Amniotic stem cell (primary cell): ENCODE measurements around the gene PNMT.
"Not testable (repeated sequence)": the region's sequence is repeated elsewhere in the genome, so short reads cannot be mapped to it uniquely, and the experiment has no call there.

Source experiments
- DNase-seq: peaks from one replicate; lab custom pipeline; 2025; lab: John Stamatoyannopoulos, UW

The PNMT gene

DNA sequence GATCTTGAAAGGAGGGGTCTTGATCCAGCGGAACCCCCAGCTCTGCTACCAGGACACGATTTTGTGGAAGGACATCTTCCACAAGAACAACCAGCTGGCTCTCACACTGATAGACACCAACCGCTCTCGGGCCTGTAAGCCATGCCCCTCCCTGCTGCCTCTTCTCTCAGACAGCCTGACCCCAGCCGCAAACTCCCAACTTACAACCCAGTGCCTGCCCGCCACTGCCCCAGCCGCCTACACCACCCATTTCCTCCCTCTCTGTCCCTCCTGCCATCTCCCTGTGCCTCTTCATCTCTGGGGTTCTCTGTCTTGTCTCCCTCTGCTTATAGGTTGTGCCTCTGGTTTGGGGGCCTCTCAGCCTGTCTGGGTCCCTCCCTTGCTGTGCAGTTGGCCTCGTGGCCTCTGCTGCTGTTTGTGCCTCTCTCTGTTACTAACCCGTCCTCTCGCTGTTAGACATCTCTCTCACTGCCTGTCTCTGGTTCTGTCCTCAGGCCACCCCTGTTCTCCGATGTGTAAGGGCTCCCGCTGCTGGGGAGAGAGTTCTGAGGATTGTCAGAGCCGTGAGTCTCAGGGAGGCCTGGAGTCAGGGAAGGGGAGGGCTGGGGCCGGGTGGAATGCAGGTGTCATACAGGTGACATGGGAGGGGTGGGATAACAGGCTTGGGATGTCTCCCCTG lies 41.2 kb downstream of the PNMT start:
- no peak for DNase-seq

DNA sequence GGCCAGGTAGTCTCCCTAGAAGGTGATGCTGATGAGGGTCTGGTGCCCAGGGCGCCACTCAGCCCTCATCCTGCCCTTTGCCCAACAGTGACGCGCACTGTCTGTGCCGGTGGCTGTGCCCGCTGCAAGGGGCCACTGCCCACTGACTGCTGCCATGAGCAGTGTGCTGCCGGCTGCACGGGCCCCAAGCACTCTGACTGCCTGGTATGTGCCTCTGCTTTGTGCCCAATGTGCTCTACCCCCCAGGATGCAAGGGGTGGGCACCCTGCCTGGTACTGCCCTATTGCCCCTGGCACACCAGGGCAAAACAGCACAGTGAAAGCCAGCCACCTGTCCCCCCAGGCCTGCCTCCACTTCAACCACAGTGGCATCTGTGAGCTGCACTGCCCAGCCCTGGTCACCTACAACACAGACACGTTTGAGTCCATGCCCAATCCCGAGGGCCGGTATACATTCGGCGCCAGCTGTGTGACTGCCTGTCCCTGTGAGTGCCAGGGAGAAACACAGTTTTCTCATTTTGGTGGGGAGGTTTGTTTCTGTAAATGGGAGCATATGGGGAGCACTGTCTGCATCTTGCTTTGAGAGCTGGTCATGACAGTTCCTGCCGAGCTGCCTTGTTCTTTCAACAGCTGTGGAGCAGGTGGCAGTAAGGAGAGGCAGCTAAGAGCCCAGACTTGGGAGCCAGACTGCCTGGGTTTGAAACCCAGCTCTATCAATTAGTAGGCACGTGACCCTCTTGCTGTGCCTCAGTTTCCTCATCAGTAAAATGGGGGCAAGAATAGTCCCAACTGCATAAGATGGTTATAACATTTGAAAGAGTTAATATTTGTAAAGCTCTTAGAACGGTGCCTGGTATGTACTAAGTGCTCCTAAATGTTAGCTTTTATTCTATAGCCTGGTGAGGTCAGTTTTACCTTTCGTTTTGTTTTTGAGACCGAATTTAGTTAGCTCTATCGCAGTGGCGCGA lies 42.0 kb downstream of the PNMT start:
- DNase-seq: no peak

DNA sequence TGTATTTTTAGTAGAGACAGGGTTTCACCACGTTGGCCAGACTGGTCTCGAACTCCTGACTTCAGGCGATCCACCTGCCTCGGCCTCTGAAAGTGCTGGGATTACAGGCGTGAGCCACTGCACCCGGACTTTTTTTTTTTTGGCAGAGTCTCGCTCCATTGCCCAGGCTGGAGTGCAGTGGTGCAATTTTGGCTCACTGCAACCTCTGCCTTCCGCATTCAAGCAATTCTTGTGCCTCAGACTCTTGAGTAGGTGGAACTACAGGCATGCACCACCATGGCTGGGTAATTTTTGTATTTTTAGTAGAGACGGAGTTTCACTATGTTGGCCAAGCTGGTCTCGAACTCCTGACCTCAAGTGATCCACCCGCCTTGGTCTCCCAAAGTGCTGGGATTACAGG lies 42.8 kb downstream of the PNMT start:
- not testable (repeated sequence) for DNase-seq

DNA sequence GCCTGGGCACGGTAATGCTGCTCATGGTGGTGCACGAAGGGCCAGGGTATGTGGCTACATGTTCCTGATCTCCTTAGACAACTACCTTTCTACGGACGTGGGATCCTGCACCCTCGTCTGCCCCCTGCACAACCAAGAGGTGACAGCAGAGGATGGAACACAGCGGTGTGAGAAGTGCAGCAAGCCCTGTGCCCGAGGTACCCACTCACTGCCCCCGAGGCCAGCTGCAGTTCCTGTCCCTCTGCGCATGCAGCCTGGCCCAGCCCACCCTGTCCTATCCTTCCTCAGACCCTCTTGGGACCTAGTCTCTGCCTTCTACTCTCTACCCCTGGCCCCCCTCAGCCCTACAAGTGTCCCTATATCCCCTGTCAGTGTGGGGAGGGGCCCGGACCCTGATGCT lies 43.6 kb downstream of the PNMT start:
- DNase-seq: no peak

DNA sequence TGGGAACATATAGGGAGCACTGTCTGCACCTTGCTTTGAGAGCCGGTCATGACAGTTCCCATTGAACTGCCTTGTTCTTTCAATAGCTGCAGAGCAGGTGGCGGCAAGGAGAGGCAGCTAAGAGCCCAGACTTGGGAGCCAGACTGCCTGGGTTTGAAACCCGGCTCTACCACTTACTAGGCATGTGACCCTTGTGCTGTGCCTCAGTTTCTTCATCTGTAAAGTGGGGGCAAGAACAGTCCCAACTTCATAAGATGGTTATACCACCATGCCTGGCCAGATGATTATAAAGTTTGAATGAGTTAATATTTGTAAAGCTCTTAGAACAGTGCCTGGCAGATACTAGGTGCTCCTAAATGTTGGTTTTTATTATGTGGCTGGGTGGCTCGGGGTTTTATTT lies 46.0 kb downstream of the PNMT start:
- no peak for DNase-seq

DNA sequence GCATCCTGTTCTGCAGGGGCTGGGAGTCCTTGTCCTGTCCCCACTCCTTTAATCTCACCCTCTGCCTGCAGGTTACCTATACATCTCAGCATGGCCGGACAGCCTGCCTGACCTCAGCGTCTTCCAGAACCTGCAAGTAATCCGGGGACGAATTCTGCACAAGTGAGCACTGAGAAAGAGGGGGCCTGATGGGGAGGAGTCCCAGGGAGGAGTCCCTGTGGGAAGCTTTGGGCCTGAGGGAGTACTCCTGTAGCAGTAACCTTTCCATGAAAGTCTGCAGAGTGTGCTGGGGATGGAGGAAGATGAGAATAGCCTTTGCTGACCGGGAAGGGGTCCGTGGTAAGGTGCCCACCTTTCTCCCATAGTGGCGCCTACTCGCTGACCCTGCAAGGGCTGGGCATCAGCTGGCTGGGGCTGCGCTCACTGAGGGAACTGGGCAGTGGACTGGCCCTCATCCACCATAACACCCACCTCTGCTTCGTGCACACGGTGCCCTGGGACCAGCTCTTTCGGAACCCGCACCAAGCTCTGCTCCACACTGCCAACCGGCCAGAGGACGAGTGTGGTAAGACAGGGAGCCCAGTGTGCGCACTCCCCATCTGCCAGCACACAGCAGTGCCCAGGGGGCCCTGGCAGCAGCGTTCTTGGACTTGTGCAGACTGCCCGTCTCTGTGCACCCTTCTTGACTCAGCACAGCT lies 47.3 kb downstream of the PNMT start:
- no peak for DNase-seq

DNA sequence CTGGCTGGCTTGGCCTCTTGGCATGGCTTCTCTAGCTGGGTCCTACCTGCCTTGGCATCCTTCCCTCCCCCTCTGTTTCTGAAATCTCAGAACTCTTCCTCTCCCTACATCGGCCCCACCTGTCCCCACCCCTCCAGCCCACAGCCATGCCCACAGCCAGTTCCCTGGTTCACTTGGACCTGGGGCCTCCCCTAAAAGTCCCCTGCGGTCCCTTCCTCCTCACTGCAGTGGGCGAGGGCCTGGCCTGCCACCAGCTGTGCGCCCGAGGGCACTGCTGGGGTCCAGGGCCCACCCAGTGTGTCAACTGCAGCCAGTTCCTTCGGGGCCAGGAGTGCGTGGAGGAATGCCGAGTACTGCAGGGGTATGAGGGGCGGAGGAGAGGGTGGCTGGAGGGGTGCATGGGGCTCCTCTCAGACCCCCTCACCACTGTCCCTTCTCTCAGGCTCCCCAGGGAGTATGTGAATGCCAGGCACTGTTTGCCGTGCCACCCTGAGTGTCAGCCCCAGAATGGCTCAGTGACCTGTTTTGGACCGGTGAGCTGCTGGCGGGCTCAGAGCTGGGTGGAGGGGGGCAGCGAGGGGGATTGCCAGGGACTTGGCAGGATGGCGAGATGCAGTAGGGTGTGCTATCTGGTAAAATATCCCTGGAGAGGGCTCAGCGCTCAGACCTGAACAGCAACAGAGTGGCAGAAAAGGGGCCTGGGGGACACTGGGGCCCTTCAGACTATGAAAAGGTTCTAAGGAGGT lies 48.0 kb downstream of the PNMT start:
- no peak for DNase-seq

DNA sequence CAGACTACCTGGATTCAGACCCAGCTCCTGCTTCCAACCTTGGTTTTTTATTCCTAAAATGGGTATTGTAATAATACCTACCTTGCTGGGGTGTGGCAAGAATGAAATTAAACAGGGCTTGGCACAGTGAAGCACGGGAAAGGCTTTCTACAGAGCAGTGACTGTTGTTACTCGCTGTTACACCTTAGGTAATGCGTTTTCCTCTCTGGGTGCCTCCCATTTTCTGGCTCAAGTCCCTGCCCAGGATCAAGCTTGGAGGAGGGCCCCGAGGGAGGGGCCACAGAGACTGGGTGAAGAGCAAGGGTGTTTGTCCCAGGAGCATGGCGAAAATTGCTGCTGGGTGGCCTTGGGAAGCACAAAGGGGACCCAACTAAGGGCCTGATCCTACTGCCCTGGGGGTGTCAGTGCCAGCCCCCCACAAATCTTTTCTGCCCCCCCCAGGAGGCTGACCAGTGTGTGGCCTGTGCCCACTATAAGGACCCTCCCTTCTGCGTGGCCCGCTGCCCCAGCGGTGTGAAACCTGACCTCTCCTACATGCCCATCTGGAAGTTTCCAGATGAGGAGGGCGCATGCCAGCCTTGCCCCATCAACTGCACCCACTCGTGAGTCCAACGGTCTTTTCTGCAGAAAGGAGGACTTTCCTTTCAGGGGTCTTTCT lies 48.8 kb downstream of the PNMT start:
- no peak for DNase-seq

DNA sequence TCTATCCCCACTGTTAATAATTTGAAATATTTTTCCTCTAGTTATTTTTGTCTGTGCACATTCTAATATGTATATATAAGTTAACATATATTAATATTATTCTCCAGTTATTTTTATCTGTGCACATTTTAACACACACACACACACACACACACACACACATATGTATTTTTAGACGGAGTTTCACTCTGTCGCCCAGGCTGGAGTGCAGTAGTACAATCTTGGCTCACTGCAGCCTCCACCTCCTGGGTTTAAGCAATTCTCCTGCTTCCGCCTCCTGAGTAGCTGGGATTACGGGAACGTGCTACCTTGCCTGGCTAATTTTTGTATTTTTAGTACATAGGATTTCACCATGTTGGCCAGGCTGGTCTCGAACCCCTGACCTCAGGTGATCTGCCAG lies 49.4 kb downstream of the PNMT start:
- DNase-seq: no peak

DNA sequence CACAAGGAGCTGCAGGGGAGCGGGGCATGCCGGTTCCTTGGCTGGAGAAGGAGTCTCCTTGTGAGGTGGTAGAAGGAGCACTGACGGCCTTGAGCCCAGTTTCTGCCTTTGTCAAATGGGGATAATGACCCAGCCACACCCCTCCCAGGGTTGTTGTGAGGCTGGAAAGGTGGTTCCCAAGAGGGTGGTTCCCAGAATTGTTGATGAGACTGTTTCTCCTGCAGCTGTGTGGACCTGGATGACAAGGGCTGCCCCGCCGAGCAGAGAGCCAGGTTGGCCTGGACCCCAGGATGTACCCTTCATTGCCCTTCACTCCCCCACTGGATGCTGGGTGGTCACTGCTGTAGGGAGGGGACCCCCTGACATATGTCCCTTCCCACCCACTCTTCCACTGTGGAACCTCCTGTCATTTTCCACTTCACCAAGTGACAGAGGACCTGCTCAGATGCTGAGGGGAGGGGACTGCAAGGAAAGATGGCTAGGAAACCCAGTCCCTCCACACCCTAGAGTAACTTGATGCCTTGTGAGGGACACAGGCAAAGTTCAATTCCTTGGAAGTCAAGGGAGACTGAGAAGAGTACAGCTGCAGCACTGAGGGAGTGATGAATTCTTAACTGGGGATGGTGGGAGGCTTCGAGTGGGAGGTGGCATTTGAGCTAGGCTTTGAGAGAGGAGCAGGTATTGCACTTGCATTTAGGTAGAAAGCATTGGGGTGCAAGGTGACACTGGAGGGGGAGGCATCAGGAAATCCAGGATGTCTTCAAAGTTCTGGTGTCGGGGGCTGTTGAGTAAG lies 51.5 kb downstream of the PNMT start:
- no peak for DNase-seq
